Caco-2 (cell line): ENCODE measurements around the gene MAMDC2. TPM values are rescaled to one million over a fixed set of nuclear protein-coding genes. Genes with fewer than 3 reads are reported as not detected.
"Not testable (repeated sequence)": the region's sequence is repeated elsewhere in the genome, so short reads cannot be mapped to it uniquely, and the experiment has no call there.

Source experiments
- BruUV-seq: library from RNA; stranded (reverse); fragments of 400-500 nt; replicated peaks from 2 replicates; lab custom pipeline; 2021; lab: Mats Ljungman, UMichigan
- CTCF ChIA-PET: fragments of 300-600 bp; sonication (Branson Sonifier 250); formaldehyde crosslinking; loops from one replicate; lab custom pipeline; 2022; ENCODE audit warnings: antibody characterized with exemption; lab: Charles Lee
- POLR2A ChIA-PET: fragments of 300-600 bp; sonication (Branson Sonifier 250); formaldehyde crosslinking; loops from one replicate; lab custom pipeline; 2022; ENCODE audit warnings: antibody characterized with exemption; lab: Charles Lee
- DNase-seq, 2 experiments: peaks; one replicate each; pipeline versions ENCODE4 v3.0.0 to v3.0.0-alpha.2; 2020 to 2022
- H3K27me3 ChIP-seq: replicated peaks from 2 replicates; pipeline ENCODE4 v1.6.0; 2011; ENCODE audit warnings: low read length; ENCODE audit not compliant: control insufficient read depth, insufficient read depth
- H3K36me3 ChIP-seq: 2 replicates; pipeline ENCODE4 v1.5.1; 2011; ENCODE audit warnings: low read length; ENCODE audit not compliant: control insufficient read depth, insufficient read depth
- H3K4me1 ChIP-seq: fragments of 250-450 bp; sonication (Bioruptor Pico); 2 replicates; pipeline ENCODE4 v1.5.1; 2020; ENCODE audit warnings: mild to moderate bottlenecking
- H3K4me3 ChIP-seq: 2 replicates; pipeline ENCODE4 v1.5.1; 2011; ENCODE audit warnings: low read depth, mild to moderate bottlenecking, control low read depth, low read length
- H3K9me3 ChIP-seq: fragments of 250-450 bp; sonication (Bioruptor Pico); 2 replicates; pipeline ENCODE4 v1.5.1; 2020; ENCODE audit warnings: mild to moderate bottlenecking, moderate library complexity
- H3K27ac Mint-ChIP-seq: one replicate; pipeline ENCODE4 v1.8.0; 2022; ENCODE audit warnings: mixed read lengths; ENCODE audit not compliant: unreplicated experiment
- H3K27me3 Mint-ChIP-seq: one replicate; pipeline ENCODE4 v1.8.0; 2022; ENCODE audit warnings: mixed read lengths; ENCODE audit not compliant: insufficient read depth, unreplicated experiment
- H3K36me3 Mint-ChIP-seq: one replicate; pipeline ENCODE4 v1.8.0; 2022; ENCODE audit warnings: mild to moderate bottlenecking, mixed read lengths; ENCODE audit not compliant: insufficient read depth, unreplicated experiment
- H3K4me1 Mint-ChIP-seq: one replicate; pipeline ENCODE4 v1.8.0; 2022; ENCODE audit warnings: low read depth, mixed read lengths; ENCODE audit not compliant: unreplicated experiment
- H3K4me3 Mint-ChIP-seq: one replicate; pipeline ENCODE4 v1.8.0; 2022; ENCODE audit warnings: mild to moderate bottlenecking, moderate library complexity, mixed read lengths; ENCODE audit not compliant: unreplicated experiment
- H3K9me3 Mint-ChIP-seq: one replicate; pipeline ENCODE4 v1.8.0; 2022; ENCODE audit warnings: mixed read lengths; ENCODE audit not compliant: unreplicated experiment
- CTCF ChIP-seq, 2 experiments: fragments of 200-600 bp in 1 of 2; IDR thresholded peaks; 1 replicate in 1 of 2; 2 replicates in 1 of 2; pipeline versions ENCODE4 v1.5.1 to v1.8.0; 2011 to 2022; ENCODE audit warnings: antibody characterized with exemption in 1 of 2, control low read depth in 1 of 2, inconsistent platforms in 1 of 2, low read depth in 1 of 2, low read length in 1 of 2, mild to moderate bottlenecking in 1 of 2, moderate library complexity in 1 of 2; ENCODE audit not compliant: insufficient read depth in 1 of 2, severe bottlenecking in 1 of 2, unreplicated experiment in 1 of 2
- intact Hi-C: fragments of 100-400 bp; cut with micrococcal nuclease; formaldehyde crosslinking; loops from one replicate; pipeline ENCODE4 v1.10.0; 2022; ENCODE audit not compliant: unreplicated experiment
- total RNA-seq: library from RNA; stranded (reverse); gene quantifications from 2 replicates; pipeline ENCODE4 v1.2.3, GENCODE V29; 2022

The MAMDC2 gene
- total RNA-seq, 1 experiment from 2014 or later = not detected

DNA sequence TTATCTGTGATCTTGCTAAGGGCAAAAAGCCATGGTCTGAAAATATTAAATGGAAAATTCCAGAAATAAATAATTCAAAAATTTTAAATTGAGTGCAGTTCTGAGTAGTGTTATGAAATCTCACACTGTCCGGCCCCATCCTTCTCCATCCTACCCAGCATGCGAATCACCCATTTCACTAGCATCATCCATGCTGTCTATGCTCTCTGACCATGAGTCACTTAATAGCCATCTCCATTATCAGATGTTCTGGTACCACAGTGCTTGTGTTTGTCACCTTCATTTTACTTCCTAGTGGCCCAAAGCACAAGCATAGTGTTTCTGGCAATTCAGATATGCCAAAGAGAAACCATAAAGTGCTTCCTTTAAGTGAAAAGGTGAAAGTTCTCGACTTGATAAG is 151.8 kb downstream of the MAMDC2 start:
- BruUV-seq = no TSS peak
- CTCF ChIA-PET = no interaction called here
- Mint-ChIP-seq H3K4me1 (no peaks in the 10 kb centered on the region), H3K9me3 (no peaks in the 10 kb centered on the region), H3K4me3 (no peak overlapping the region), H3K36me3 (no peaks in the 10 kb centered on the region), H3K27ac (no peak overlapping the region), H3K27me3 (no peaks in the 10 kb centered on the region)
- no peak overlapping the region for H3K4me3 ChIP-seq
- POLR2A ChIA-PET = no interaction called here
- intact Hi-C loops = no loop called here
- H3K36me3 ChIP-seq = no peaks in the 10 kb centered on the region
- no peaks in the 10 kb centered on the region for H3K27me3 ChIP-seq
- H3K9me3 ChIP-seq = no peaks in the 10 kb centered on the region
- TF ChIP-seq CTCF (IDR thresholded peaks at IDR 0.05; ENCODE audit: insufficient read depth in 1 of 2, low read depth in 1 of 2, low read length in 1 of 2, severe bottlenecking in 1 of 2, unreplicated experiment in 1 of 2) = no peak
- no peaks in the 10 kb centered on the region for H3K4me1 ChIP-seq
- no peak for DNase-seq

DNA sequence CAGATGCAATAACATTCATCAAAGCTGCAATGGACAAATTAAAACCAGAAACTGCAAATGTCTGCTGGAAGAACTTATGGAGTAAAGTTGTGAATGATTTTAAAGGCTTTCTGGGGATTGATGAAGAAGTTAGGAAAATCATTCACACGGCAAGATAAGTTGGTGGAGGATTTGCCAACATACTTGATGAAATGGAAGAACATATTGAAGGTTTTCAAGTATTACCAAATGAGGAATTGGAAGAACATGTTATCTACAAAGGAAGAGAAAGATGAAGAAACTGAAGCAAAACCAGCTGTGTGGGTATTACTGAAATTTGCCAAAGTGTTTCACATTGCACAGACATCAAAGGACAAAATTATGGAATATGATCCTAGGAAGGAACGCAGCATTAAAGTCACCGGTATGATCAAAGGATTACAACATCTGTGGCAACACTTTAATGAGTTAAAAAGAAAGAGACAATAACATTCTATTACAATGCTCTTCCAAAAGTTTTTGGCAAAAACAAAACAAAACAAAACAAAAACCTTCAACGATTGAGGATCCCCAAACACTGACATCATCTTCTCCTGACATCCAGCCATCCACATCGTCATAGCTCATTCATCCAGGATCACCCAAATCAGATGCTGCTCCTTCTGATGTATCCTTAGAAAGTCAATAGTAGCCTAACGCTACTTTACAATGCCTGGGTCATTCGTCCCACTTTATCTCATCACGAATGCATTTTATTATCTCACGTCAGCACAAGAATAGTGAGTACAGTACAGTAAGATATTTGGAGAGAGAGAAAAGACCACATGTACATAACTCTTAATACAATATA is 153.8 kb downstream of the MAMDC2 start:
- H3K4me1 Mint-ChIP-seq = no peaks in the 10 kb centered on the region
- no peak for DNase-seq
- H3K27ac Mint-ChIP-seq = no peak overlapping the region
- ChIA-PET CTCF (no interaction called here), POLR2A (no interaction called here)
- H3K36me3 Mint-ChIP-seq = no peaks in the 10 kb centered on the region
- Histone ChIP-seq H3K4me3 (no peak overlapping the region), H3K36me3 (no peaks in the 10 kb centered on the region), H3K27me3 (no peaks in the 10 kb centered on the region), H3K9me3 (no peaks in the 10 kb centered on the region), H3K4me1 (no peaks in the 10 kb centered on the region)
- no TSS peak for BruUV-seq
- intact Hi-C loops = no loop called here
- H3K4me3 Mint-ChIP-seq = no peak overlapping the region
- no peak for TF ChIP-seq CTCF (IDR thresholded peaks at IDR 0.05; ENCODE audit: insufficient read depth in 1 of 2, low read depth in 1 of 2, low read length in 1 of 2, severe bottlenecking in 1 of 2, unreplicated experiment in 1 of 2)
- H3K27me3 Mint-ChIP-seq = no peaks in the 10 kb centered on the region
- H3K9me3 Mint-ChIP-seq = no peaks in the 10 kb centered on the region

GRCh38 chr9:70204743-70205142 is 161.1 kb downstream of the MAMDC2 start:
- H3K4me3 ChIP-seq, POLR2A ChIA-PET, CTCF ChIA-PET, BruUV-seq, H3K36me3 Mint-ChIP-seq, H3K27me3 ChIP-seq, H3K4me3 Mint-ChIP-seq, H3K4me1 Mint-ChIP-seq, intact Hi-C loops, H3K27ac Mint-ChIP-seq, H3K36me3 ChIP-seq, H3K27me3 Mint-ChIP-seq, H3K9me3 Mint-ChIP-seq, H3K9me3 ChIP-seq, H3K4me1 ChIP-seq: not testable (repeated sequence)
- peak in 1 of 2 experiments; percentile 32 for DNase-seq
